ENCODE data around the gene PPM1F.
"Not testable (repeated sequence)": the region's sequence is repeated elsewhere in the genome, so short reads cannot be mapped to it uniquely, and the experiment has no call there.

The PPM1F gene

GRCh38 chr22:21919526-21920307 lies 32.9 kb downstream of the PPM1F start:
- no peak for DNase-seq (ENCODE audit: low spot score)

GRCh38 chr22:21918466-21919185 lies 34.0 kb downstream of the PPM1F start:
- no peak for DNase-seq (ENCODE audit: low spot score)

- no peak for DNase-seq (ENCODE audit: low spot score)
These were observed 34.7 kb downstream of the PPM1F start for GRCh38 chr22:21917959-21918261.

GRCh38 chr22:21917181-21917958 lies 35.3 kb downstream of the PPM1F start:
- no peak for DNase-seq (ENCODE audit: low spot score)

GRCh38 chr22:21916309-21916918 lies 36.2 kb downstream of the PPM1F start:
- no peak for DNase-seq (ENCODE audit: low spot score)

GRCh38 chr22:21915624-21916308 lies 36.9 kb downstream of the PPM1F start:
- no peak for DNase-seq (ENCODE audit: low spot score)

- not testable (repeated sequence) for DNase-seq (ENCODE audit: low spot score)
These were observed 38.5 kb downstream of the PPM1F start for GRCh38 chr22:21914033-21914642.

- not testable (repeated sequence) for DNase-seq (ENCODE audit: low spot score)
These were observed 42.3 kb downstream of the PPM1F start for GRCh38 chr22:21910367-21910766.

GRCh38 chr22:21909871-21910270 lies 42.8 kb downstream of the PPM1F start:
- DNase-seq (ENCODE audit: low spot score) = no peak

GRCh38 chr22:21907638-21908522 lies 44.8 kb downstream of the PPM1F start:
- no peak for DNase-seq (ENCODE audit: low spot score)

GRCh38 chr22:21905234-21905633 lies 47.4 kb downstream of the PPM1F start:
- DNase-seq (ENCODE audit: low spot score) = not testable (repeated sequence)

- DNase-seq (ENCODE audit: low spot score) = no peak
These were observed 48.3 kb downstream of the PPM1F start for GRCh38 chr22:21904250-21904789.

- no peak for DNase-seq (ENCODE audit: low spot score)
These were observed 49.4 kb downstream of the PPM1F start for GRCh38 chr22:21903283-21903682.

- DNase-seq (ENCODE audit: low spot score) = no peak
These were observed 50.2 kb downstream of the PPM1F start for GRCh38 chr22:21902296-21903087.

- no peak for DNase-seq (ENCODE audit: low spot score)
These were observed 54.2 kb downstream of the PPM1F start for GRCh38 chr22:21898354-21898896.

GRCh38 chr22:21896951-21897513 lies 55.6 kb downstream of the PPM1F start:
- DNase-seq (ENCODE audit: low spot score) = no peak

- not testable (repeated sequence) for DNase-seq (ENCODE audit: low spot score)
These were observed 56.4 kb downstream of the PPM1F start for GRCh38 chr22:21896275-21896674.

GRCh38 chr22:21894799-21895198 lies 57.8 kb downstream of the PPM1F start:
- DNase-seq (ENCODE audit: low spot score) = no peak
